HG03045 (cell line): Measurements from ENCODE around the gene GPR146.

Experiments
- ATAC-seq: cut with Tn5 transposase; IDR thresholded peaks from one replicate; pipeline ENCODE4 v1.9.1; 2021; ENCODE audit warnings: mild to moderate bottlenecking, moderate library complexity; ENCODE audit not compliant: unreplicated experiment

GPR146 gene

DNA sequence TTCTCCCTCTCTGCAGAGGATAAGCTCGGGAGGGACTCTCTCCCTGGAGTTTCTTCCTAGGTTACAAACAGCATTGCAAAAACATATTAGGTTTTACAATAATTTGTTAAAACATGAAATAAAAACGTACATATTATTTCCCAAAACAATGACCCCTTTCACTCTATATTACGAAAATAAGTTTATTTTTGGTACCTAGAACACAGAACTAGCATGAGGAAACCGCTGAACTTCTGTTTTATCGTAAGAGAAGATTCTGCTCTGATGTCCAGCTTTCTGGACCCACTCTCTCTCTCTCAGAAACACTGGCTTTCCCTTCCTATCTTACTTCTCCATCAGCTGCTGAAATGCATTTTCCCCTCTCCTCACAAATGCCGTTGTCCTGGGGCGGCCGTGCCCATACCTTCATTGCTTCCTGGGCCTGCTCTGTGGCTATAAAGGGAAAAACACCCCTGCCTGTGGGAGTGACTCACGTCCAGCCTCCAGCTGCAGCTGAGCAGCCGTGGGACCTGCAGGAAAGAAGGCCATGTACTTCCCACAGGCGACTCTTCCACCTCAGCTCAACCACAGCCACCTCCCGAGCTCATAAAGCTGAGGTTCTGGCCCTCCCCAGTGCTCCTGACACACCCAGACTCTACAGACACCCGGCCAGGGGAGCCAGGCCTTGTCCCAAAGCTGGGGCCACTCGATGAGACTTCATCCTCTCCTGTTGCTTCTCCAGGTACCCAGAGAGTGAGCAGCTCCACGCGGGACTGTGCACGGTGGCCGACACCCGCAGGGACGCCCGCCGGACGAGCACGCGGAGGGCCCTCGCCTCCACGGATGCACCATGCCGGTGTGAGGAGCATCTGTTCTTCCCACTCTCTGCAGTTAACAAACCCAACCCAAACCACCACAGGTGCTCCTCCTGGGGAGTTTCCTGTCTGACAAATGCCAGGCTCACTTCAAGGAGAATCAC lies 46.6 kb downstream of the GPR146 start:
- ATAC-seq: no peak

DNA sequence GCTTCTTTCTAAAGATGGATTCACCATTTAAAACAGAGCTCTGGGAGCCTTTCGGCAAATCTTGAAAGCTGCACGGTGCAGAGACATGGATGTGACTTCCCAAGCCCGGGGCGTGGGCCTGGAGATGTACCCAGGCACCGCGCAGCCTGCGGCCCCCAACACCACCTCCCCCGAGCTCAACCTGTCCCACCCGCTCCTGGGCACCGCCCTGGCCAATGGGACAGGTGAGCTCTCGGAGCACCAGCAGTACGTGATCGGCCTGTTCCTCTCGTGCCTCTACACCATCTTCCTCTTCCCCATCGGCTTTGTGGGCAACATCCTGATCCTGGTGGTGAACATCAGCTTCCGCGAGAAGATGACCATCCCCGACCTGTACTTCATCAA lies 47.3 kb downstream of the GPR146 start:
- no peak for ATAC-seq

DNA sequence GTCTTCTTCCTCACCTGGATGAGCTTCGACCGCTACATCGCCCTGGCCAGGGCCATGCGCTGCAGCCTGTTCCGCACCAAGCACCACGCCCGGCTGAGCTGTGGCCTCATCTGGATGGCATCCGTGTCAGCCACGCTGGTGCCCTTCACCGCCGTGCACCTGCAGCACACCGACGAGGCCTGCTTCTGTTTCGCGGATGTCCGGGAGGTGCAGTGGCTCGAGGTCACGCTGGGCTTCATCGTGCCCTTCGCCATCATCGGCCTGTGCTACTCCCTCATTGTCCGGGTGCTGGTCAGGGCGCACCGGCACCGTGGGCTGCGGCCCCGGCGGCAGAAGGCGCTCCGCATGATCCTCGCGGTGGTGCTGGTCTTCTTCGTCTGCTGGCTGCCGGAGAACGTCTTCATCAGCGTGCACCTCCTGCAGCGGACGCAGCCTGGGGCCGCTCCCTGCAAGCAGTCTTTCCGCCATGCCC lies 47.9 kb downstream of the GPR146 start:
- no peak for ATAC-seq

DNA sequence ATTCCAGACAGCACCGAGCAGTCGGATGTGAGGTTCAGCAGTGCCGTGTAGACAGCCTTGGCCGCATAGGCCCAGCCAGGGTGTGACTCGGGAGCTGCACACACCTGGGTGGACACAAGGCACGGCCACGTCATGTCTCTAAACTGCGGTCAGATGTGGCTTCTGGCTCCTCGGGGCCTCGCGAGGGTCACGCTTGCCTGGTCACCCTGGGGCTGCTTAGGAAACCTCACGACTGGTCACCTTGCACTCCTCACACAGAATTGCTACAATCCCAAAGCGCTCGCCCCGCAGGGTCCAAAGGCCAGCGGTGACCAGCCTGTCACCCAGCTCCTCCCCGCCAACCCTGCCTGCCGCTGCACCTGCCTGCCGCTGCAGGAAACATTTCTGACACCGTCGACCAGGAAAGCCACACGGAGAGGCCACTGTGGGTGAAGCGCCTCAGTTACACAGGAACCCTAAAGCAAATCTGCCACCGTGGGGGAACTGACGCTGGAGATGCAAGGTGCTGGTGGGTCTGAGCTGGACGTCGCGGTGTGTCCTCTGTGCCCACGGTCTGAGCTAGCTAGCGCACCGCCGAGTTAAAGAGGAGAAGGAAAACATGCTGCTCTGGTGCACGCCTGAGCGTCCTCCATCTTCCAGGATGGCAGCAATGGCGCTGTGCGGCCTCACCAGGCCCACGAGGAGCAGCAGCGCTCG lies 48.6 kb downstream of the GPR146 start:
- no peak for ATAC-seq

DNA sequence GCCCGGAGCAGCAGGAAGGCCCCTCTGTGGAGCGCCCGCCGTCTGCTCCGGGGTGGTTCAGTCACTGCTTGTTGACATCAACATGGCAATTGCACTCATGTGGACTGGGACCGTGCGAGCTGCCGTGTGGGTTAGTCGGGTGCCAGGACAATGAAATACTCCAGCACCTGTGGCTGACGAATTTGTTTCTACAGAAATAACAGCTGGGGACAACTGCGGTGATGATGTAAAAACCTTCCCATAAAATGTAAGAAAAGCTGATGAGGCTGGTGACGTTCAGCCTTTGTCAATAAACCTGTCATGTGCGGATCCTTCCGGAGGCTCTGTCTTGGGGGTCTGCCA lies 49.1 kb downstream of the GPR146 start:
- ATAC-seq: no peak

DNA sequence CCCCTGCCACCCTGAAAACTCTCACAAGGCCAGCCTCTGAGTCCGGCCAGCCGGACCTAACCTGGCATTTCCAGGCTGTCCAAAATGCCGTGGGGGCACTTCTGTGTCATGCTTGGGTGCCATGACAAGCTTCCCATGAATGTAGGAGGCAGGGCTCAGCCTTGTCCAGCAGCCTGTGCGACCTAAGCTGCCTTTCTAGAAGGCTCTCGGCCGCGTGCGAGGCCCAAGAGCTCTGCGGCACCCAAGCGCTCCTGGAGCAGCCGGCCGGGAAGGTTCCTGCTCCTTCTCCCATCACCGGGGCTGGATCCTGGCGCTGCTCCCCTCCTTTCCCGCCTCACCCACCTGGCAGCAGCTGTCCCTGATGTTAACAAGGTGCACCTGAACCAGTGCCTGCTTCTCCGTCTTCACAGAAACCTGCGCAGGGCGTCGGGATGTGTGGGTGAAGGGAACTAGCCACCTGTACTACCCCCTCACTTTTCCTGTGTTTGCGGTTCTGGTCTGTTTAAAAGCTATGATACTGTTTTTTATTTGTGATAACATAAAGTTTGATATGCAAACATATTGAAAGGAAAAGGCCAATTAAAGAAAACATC lies 49.7 kb downstream of the GPR146 start:
- ATAC-seq: no peak

DNA sequence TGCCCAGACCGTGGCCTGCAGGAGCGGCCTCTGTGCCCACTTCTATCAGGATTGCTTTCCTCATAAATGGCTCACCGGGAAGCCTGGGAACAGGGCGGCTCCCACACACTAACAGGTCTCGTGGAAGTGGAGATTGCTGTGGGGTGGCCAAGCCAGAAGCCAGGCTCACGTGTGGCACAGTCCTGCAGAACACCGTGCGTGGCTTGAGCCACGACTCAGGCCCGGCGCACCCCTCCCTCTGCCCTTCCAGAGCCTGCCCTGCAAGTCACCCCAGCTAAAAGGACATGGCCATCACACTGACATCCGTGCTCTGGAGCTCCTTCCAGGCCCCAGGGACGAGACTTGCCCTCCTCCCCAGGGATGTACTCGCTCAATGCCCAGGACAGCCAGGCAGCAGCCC lies 50.5 kb downstream of the GPR146 start:
- no peak for ATAC-seq

DNA sequence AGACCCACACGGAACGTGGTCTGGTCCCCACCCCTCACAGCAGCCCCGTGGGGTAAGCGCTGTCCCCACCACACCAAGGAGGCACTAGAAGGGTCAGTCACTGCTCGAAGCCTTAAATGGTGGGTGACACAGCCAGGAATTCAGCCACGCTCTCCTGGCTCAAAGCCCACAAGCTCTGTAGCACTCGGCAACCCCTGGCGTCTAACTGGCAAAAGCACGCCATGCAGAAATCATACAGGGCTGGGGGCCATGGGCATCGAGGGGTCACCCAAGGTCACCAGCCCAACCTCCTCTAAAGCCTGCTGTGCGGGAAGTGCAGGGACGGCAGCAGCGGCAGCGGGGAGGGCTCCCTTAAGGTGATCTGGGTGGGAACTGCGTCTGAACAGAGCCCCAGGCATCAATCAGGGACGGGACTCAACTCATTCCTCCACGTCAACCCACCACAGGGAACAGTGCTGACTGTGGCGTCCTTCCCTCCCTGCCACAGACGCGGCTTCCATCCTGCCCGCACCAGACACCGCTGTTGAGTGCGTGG lies 51.3 kb downstream of the GPR146 start:
- no peak for ATAC-seq

DNA sequence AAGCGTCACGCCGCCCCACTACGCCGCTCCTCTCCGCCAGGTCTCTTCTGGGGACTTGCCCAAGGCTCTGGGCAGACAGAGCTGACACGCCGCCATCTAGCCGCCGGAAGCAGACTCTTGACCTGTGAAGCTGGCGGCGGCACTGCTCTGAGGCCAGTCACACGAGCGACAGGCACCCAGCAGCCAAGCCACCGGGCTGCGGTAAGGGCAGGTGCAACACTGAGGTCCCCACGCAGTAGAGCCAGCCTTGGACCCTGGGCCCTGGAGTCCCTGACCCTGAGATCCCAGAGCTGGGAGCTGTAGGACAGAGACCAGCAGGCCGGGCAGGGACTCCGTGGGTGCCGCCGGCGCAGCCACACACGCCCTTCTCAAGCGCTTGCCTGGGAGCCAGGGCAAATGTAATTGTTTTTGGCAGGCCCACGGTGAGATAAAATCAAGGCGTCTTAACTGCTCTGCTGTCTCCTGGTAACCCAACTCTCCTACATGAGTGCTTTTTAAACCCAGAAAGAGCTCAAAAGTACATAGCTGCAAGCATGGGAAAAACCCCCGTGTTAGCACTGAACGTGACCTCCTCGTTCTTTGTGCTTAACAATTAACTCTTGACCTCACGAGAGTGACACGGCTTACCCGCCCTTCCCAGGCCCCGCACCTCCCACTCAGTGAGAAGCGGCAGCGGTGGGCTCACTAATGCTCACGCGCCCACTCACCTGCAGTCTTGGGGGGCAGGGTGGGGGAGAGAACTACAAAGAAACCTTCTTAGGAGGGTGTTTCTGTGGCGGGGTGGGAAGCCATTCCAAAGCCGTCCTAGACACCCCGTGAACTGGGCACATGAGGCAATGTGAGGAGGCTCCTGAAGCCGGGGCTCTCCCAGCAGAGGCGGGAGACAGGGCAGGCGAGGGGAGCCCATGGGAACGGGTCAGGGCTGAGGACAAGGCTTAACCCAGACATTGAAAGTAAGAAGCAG lies 52.1 kb downstream of the GPR146 start:
- no peak for ATAC-seq

DNA sequence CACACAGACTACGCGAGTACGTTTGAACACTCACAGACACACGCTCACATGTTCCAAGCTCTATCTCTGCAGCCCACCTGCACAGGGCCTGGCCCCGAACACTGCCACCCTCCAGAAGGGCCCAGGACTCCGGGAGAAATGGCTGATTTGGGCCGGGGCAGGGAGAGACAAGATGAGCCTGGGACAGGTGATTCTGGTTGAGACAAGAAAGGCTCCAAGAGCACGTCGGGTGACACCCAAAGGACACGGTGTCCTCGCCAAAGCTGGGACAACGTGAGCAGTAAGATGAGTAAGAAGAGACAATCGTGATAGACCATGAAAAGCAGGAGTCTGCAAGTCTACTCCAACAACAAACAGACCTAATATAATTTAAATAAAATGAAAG lies 52.8 kb downstream of the GPR146 start:
- ATAC-seq: no peak

DNA sequence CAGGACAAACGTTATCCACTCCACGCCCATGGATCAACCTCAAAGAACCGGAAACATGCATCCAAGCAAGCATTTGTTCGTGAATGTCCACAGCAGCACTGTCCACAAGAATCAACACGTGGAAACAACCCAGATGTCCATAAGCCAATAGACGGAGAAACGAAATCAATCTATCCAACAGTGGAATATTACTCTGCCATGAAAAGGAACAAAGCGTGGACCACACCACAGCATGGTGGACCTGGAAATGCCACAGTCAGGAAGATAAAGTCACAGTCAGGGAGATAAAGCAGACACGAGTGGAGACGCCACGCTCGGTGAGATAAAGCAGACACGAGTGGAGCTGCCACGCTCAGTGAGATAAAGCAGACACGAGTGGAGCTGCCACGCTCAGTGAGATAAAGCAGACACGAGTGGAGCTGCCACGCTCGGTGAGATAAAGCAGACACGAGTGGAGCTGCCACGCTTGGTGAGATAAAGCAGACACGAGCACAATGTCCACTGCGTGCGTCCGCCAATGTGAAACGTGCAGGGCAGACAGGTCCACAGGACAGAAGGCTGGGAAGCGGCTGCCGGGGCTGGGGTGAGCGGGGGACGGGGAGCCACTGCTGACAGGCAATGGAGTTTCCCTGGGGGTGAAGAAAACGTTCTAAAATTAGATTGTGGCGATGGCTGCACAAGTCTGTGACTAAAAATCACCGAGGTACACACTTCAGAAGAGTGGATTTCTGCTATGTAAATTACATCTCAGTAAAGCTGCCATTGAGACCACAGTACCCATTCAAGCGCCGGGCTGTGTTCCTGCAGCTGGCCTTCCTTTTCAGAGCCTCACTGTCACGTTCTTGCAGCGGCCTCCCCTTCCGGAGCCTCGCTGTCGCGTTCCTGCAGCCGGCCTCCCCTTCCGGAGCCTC lies 54.2 kb downstream of the GPR146 start:
- ATAC-seq: no peak

DNA sequence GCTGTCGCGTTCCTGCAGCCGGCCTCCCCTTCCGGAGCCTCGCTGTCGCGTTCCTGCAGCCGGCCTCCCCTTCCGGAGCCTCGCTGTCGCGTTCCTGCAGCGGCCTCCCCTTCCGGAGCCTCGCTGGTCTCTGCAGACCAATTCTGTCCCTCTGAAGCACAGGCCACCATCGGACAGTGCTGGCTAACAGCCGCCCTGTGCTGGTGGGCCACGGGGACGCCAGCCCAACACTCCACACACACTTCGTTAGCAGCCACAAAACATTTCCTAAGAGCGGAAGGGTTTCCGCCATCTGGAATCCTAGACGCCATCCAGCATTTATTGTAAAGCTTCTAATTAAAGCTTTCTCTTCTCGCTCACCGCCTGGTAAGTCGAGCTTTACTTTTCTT lies 54.8 kb downstream of the GPR146 start:
- ATAC-seq: no peak

DNA sequence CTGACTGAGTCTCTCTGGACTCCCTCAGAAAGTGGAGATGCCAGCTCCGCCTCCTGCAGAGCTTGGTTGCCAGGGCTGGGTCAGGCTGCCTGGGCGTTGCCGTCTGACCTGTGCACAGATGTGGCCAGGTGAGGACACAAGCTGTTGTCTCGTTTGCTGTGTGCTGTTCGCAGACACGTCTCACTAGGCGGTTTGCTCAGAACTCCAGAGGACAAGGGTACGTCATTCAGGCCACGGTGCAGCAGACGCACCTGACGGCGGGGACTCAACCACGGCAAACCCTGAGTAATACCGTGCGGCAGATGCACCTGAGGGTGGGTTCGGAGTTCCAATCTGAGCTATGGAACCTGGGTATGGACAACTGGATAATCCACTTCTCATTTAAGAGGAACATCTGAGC lies 55.3 kb downstream of the GPR146 start:
- no peak for ATAC-seq

DNA sequence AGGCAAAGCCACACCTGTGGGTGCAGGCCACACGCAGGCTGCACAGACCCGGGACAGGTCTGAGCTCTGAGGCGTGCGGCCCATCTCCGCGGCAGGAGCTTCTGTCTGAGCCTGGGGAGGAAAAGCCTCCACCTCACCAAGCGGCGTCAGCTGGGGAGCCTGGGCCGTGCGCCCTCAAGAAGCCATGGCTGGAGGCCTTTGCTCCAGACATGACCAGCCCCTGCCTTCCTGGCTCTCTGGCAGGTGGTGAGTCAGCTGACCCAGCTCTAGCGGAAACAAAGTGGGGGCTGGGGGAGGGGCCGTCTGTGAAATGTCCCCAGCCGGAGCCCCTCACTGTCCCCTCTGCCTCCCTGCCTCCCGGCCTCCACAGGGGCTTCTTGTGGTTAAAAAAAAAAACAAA lies 56.0 kb downstream of the GPR146 start:
- no peak for ATAC-seq

DNA sequence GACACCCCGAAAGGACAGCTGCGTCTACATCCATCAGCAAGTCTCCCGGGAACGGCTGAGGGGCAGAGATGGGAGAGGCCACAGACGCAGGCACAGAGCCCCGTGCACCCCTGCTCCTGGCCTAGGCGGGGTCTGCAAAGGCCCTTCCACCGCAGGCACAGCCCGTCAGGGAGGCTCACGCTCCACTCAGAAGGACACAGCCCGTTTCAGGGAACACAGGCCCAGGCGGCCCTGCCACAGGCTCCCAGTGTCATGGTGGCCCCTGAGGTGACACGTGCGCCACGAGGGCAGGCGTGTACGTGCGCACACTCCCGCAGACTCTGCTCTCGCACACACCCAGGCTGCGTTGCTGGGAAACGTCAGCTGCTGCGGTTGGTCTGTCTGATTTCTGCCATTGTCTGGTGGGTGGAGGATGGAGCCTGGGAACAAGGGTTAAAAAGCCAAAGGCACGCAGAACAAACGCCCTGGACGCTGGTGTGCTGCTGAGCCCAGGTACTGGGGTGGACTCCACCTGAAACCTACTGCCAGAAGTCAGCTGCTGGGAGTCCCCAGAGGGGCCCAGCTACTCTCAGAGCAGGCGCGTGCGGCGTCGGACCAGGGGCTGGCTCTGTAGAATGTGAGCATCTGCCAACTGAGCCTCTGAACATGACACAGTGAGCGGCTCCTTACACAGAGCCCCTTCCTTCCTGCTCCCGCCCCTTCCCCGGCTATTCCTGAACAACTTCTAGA lies 56.7 kb downstream of the GPR146 start:
- no peak for ATAC-seq

DNA sequence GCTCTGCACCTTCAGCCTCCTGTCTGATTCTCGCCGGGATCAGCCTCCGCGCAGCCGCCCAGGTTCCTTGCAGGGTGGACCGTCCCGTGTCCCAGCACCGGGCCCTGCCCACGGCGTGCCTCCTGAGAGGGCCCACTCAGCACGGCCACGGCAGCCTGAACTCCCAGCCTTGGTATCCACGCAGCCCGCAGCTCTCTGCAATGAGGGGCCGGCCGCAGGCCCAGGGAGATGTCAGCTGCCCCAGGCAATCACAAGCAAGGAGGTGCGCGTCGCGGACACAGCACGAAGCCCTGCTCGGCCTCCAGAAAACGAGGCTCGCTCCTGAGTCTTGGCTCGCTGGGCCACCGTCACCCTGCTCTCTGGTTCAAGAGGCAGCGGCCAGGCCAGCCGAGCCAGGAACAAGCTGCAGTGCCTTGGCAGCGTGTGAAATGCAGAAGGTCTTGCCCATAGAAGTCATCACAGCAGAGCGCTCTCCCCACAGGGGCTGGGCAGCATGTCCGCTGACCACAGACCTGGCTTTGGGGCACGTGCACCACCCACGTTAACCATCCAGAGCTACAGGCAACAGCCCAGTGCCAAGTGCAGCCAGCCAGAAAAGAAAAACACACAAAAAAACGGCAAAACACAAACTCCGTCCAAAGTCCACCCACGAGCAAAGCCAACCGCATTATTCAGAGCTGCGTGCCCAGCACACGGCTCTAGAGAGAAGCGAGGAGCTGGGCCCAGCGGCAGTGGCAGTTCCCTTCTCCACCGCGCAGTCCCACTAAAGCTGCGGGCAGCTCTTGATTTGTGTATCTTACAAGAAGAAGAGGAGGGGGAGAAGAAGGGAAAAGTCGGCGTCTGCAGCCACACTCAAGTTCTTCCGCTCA lies 57.5 kb downstream of the GPR146 start:
- ATAC-seq: no peak

DNA sequence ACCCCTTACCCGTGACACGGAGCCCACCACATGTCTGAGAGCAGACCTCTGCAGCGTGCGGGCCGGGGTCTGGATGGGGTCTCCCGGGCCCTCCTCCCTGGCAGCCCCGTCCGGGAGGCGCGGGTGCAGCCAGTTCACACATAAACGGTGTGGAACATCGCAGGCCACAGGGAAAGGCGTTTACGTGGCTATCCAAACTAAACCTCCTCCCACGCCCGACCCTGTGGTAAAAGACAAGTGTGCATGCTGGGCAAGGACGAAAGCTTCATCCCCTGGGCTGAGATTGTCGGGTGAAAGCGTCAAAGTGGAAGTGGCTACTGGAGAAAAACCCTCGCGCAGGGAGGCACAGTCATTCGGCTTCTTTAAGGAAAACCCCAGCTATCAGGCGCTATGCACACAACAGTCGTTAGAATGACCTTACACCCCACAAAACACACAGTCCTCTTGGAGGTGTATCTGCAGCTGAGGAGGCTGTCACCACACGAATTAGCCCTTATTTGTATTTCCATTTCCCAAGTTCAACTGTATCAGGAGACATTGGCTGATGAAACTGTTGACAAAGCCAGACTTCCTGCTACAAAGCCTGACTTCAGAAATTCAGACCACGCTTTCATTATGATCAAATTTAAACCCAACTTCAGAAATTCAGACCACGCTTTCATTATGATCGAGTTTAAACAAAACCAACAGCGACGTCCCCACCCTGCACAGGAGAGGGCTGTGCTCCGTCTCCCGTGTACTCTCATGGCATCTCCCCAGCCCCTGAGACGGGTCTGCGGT lies 58.9 kb downstream of the GPR146 start:
- ATAC-seq: no peak
